Transverse colon (tissue), 4 donors: ENCODE results near the gene SOCS1. TPM values are rescaled to one million over a fixed set of nuclear protein-coding genes. Genes with fewer than 3 reads are reported as not detected.

Experiments
- DNase-seq: peaks from one replicate; pipeline ENCODE4 v3.0.0-alpha.2; 2019
- H3K27ac ChIP-seq, 4 donors: fragments of 200-600 bp; sonication (generic); 2 replicates each; pipeline ENCODE4 v1.5.1; 2016 to 2018; ENCODE audit warnings: inconsistent platforms in 4 of 4
- H3K27me3 ChIP-seq: fragments of 200-600 bp; sonication (generic); 2 replicates; pipeline ENCODE4 v1.5.1; 2017; ENCODE audit warnings: inconsistent platforms
- H3K36me3 ChIP-seq, 4 donors: fragments of 200-600 bp; sonication (generic); 2 replicates each; pipeline ENCODE4 v1.5.1; 2017 to 2019; ENCODE audit warnings: inconsistent platforms in 4 of 4
- H3K4me1 ChIP-seq, 4 donors: fragments of 200-600 bp; sonication (generic); 2 replicates each; pipeline ENCODE4 v1.5.1; 2017 to 2020; ENCODE audit warnings: inconsistent platforms in 4 of 4
- H3K4me3 ChIP-seq, 4 donors: fragments of 200-600 bp; sonication (generic); 1 replicate in 1 of 4; 2 replicates in 3 of 4; pipeline versions ENCODE4 v1.5.1 to v1.6.1; 2017 to 2019; ENCODE audit warnings: inconsistent platforms in 4 of 4
- H3K9me3 ChIP-seq, 2 donors: fragments of 200-600 bp; sonication (generic); 2 replicates each; pipeline ENCODE4 v1.5.1; 2017 to 2019; ENCODE audit warnings: inconsistent platforms in 2 of 2
- EP300 ChIP-seq: sonication (generic); formaldehyde crosslinking; IDR thresholded peaks from one replicate; pipeline ENCODE4 v1.6.1; 2017; ENCODE audit warnings: antibody characterized with exemption, low read depth
- POLR2A ChIP-seq: fragments of 450-650 bp; IDR thresholded peaks from one replicate; pipeline ENCODE4 v1.6.1; 2016; ENCODE audit warnings: antibody characterized with exemption, mild to moderate bottlenecking, moderate library complexity
- POLR2AphosphoS5 ChIP-seq, 3 donors: sonication (generic); formaldehyde crosslinking; IDR thresholded peaks; one replicate each; pipeline ENCODE4 v1.6.1; 2016; ENCODE audit warnings: antibody characterized with exemption in 3 of 3
- WGBS, 2 donors: methylation state at CpG; one replicate each; pipeline ENCODE4 v1.1.5; 2018; ENCODE audit warnings: low coverage in 1 of 2; 5-methylcytosine and 5-hydroxymethylcytosine counted together
- in situ Hi-C, 4 donors: fragments of 200-750 bp; cut with MboI; loops; one replicate each; pipeline versions ENCODE4 v1.15.0 to v1.15.1; 2017; ENCODE audit warnings: low sequenced_read_pairs in 3 of 4, low pct_ligation_motif_present in 1 of 4, low pct_unique_long_range_greater_than_20kb in 1 of 4
- intact Hi-C: fragments of 100-400 bp; cut with DNase I; formaldehyde crosslinking; loops from one replicate; pipeline ENCODE4 v1.15.1; 2023; ENCODE audit warnings: low total_unique reads
- total RNA-seq, 4 donors: library from RNA; depleted of rRNA; stranded (reverse); fragments of >200 nt; gene quantifications; one replicate each; pipeline ENCODE4 v1.1.0, GENCODE V29; 2016
- TF ChIP-seq, protein P1 (sequence below), 5 experiments: fragments of 200-600 bp in 3 of 5; fragments of 450-650 bp in 2 of 5; sonication (generic) in 3 of 5; IDR thresholded peaks; 1 replicate in 2 of 5; 2 replicates in 3 of 5; pipeline ENCODE4 v1.5.1; 2016 to 2017; ENCODE audit warnings: antibody characterized with exemption in 5 of 5, inconsistent platforms in 3 of 5, mild to moderate bottlenecking in 2 of 5, moderate library complexity in 1 of 5

SOCS1 gene
- total RNA-seq, 4 donors from 2014 or later: 2.2 to 17.6 (median 10.8) TPM

DNA sequence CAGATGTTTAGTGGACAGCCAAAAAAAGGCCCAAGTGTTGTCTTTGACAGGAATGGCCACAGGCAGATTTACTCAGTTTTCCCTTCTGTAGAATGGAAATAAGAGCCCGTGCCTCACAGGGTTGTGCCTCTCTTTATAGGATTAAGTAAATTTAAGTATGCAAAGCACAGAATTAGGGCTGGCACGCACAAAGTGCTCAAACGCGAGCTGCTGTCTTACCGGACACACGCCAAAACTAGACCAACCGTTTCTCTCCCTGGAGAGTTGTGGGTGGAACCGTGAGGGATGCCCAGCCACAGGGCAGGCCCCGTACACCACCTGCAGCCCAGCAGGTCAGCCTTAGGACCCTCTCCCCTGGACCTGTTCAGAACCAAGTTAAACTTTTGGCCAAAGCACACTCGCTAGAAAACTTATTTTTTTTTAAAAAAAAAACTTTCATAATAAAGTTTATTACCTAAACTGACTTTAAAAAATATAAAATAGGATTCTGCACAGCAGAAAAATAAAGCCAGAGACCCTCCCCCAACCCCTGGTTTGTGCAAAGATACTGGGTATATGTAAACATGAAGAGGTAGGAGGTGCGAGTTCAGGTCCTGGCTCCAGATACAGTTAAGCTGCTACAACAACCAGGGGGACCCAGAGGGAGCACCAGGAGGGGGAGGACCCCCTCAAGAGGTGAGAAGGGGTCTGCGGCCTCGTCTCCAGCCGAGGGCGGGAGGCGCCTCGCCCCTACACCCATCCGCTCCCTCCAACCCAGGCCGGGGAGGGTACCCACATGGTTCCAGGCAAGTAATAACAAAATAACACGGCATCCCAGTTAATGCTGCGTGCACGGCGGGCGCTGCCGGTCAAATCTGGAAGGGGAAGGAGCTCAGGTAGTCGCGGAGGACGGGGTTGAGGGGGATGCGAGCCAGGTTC lies 1.8 kb downstream of the SOCS1 start:
- H3K4me3 ChIP-seq: peak overlapping the region in 3 of 4 donors; percentile 78 to 96 (median 84)
- H3K27ac ChIP-seq: peak overlapping the region; percentile 96 to 99 (median 98)
- H3K9me3 ChIP-seq: no peaks in the 10 kb centered on the region
- TF ChIP-seq POLR2A: no peak
- no peak for TF ChIP-seq EP300
- no peak for TF ChIP-seq POLR2AphosphoS5 (IDR thresholded peaks at IDR 0.05)
- TF ChIP-seq, protein P1, sequence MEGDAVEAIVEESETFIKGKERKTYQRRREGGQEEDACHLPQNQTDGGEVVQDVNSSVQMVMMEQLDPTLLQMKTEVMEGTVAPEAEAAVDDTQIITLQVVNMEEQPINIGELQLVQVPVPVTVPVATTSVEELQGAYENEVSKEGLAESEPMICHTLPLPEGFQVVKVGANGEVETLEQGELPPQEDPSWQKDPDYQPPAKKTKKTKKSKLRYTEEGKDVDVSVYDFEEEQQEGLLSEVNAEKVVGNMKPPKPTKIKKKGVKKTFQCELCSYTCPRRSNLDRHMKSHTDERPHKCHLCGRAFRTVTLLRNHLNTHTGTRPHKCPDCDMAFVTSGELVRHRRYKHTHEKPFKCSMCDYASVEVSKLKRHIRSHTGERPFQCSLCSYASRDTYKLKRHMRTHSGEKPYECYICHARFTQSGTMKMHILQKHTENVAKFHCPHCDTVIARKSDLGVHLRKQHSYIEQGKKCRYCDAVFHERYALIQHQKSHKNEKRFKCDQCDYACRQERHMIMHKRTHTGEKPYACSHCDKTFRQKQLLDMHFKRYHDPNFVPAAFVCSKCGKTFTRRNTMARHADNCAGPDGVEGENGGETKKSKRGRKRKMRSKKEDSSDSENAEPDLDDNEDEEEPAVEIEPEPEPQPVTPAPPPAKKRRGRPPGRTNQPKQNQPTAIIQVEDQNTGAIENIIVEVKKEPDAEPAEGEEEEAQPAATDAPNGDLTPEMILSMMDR (IDR thresholded peaks at IDR 0.05): no peak
- DNase-seq: no peak
- H3K27me3 ChIP-seq: no peaks in the 10 kb centered on the region
- H3K4me1 ChIP-seq: peaks cover 11 to 40% (median 32%) of the 10 kb centered on the region in 4 donors
- no peaks in the 10 kb centered on the region for H3K36me3 ChIP-seq
- WGBS, 2 donors: 43 to 58% methylated on average over 4 to 29 of the region's 29 CpGs
- in situ Hi-C loops: loop anchor here (10.0 to 25.0 kb wide), 2 partner anchors 108 to 289 kb away; no protein-coding TSS in a partner anchor
- intact Hi-C loops: loop anchor here (10.0 kb wide), 3 partner anchors 101 to 179 kb away; no protein-coding TSS in a partner anchor

DNA sequence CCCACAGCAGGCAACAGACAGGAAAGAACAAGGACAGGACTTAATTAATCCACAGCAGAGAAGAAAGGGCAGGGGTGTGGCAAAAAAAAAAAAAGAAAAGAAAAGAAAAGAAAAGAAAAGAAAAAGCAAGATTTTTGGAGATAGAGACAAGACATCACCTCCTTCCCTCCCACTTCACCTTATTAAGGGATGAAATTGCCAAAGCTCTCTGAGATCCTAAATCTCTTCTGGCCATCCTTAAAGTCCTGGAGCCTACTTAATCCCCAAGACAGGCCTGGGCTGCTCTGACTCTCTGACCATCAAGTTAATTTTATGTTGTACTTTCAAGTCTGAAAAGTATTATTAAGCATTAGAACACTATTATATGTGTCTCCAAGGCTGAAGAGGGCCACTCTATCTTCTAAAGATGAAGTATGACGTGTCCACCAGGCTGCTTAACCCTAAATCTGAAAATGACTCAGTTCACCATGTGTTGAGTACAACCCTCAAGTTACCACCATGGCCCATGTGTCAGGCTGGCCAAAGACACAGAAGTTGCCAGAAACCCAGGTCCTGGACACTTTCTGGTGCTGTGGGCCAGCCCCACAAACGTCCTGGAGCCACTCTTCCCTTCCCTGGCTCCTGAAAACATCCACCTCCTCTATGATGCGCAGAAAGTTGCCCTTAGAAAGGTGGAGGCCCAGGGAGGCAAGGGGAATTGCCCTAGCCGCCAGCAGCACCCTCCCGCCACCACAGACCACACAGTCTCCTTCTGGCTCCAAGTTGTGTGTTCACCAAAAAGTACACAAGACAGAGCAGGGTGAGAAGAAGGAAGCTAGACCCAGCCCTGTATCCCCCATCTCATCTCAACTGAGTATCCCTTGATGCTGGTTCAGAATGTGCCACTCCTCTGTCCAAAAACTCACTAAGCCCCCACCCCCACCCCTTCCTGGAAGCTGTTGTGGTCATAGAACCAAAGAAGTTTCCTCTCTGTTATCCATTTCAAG lies 2.7 kb downstream of the SOCS1 start:
- intact Hi-C loops: loop anchor here (10.0 kb wide), 3 partner anchors 101 to 179 kb away; no protein-coding TSS in a partner anchor
- 76 to 88% methylated on average over 1 to 5 of the region's 5 CpGs for WGBS, 2 donors
- TF ChIP-seq POLR2A (no peak), POLR2AphosphoS5 (IDR thresholded peaks at IDR 0.05) (no peak), EP300 (no peak)
- TF ChIP-seq, protein P1 (IDR thresholded peaks at IDR 0.05): no peak

DNA sequence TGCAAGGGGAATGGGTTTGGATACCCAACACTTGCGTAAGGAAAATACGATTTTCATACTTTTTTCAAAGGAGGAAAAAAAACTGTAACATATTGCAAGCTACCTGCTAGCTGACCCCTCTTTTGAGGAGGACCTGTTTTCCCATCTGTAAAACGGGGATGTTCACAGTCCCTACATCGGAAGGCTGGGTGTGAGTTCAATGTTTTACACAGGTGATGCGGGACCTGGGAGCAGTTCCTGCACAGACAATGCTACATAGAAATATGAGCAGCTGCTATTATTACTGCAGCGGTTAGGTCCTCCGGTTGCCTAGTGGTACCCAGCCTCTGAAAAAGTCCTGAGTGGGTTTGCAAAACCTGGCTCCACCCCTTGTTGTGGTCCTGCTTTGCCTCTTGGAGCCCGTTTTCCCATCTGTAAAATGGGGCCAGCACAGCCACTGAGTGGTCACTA lies 3.5 kb downstream of the SOCS1 start:
- H3K27me3 ChIP-seq: no peaks in the 10 kb centered on the region
- no peak for DNase-seq
- H3K36me3 ChIP-seq: no peaks in the 10 kb centered on the region
- peak overlapping the region in 1 of 4 donors; percentile 35 for H3K27ac ChIP-seq
- in situ Hi-C loops: loop anchor here (10.0 to 25.0 kb wide), 2 partner anchors 110 to 288 kb away; no protein-coding TSS in a partner anchor
- H3K9me3 ChIP-seq: no peaks in the 10 kb centered on the region
- WGBS, 2 donors: 85% methylated on average over 8 of the region's 8 CpGs; no CpG with 5 or more reads in 1 of the 2 donors
- intact Hi-C loops: loop anchor here (10.0 kb wide), 3 partner anchors 102 to 178 kb away; no protein-coding TSS in a partner anchor
- peak overlapping the region in 1 of 4 donors; percentile 3 for H3K4me3 ChIP-seq
- no peak for TF ChIP-seq EP300
- TF ChIP-seq, protein P1 (IDR thresholded peaks at IDR 0.05): no peak
- TF ChIP-seq POLR2AphosphoS5 (IDR thresholded peaks at IDR 0.05): no peak
- no peak for TF ChIP-seq POLR2A
- peaks cover 2 to 27% (median 20%) of the 10 kb centered on the region in 4 donors for H3K4me1 ChIP-seq

More for the DNA sequence above, 2.7 kb downstream of the SOCS1 start:
- Histone ChIP-seq H3K27ac (peak overlapping the region in 3 of 4 donors; percentile 96 to 99 (median 99)), H3K4me1 (peaks cover 4 to 30% (median 23%) of the 10 kb centered on the region in 4 donors), H3K9me3 (no peaks in the 10 kb centered on the region), H3K27me3 (no peaks in the 10 kb centered on the region), H3K4me3 (peak overlapping the region in 3 of 4 donors; percentile 2 to 84 (median 3)), H3K36me3 (no peaks in the 10 kb centered on the region)
- no peak for DNase-seq
- in situ Hi-C loops: loop anchor here (10.0 to 25.0 kb wide), 2 partner anchors 109 to 289 kb away; no protein-coding TSS in a partner anchor
